GM12878 (cell line): ENCODE data around the gene SET.

Experiments
- BHLHE40 ChIP-seq, 2 experiments: fragments of 450-650 bp in 1 of 2; IDR thresholded peaks; 2 replicates each; pipeline ENCODE4 v1.6.1; 2011 to 2017; ENCODE audit warnings: low read depth in 2 of 2, borderline replicate concordance in 1 of 2, improper control_type of control experiment in 1 of 2, low read length in 1 of 2, mild to moderate bottlenecking in 1 of 2
- EP300 ChIP-seq, 2 experiments: fragments of 150-350 bp in 1 of 2; IDR thresholded peaks; 2 replicates each; pipeline ENCODE4 v1.6.1; 2011 to 2012; ENCODE audit warnings: low read depth in 2 of 2, low read length in 2 of 2, borderline replicate concordance in 1 of 2, improper control_type of control experiment in 1 of 2, inconsistent platforms in 1 of 2; ENCODE audit not compliant: control insufficient read depth in 1 of 2
- NRF1 ChIP-seq: conservative IDR thresholded peaks from 2 replicates; pipeline ENCODE4 v1.6.1; 2011; ENCODE audit warnings: mild to moderate bottlenecking, low read depth, low read length, improper control_type of control experiment
- SIN3A ChIP-seq: IDR thresholded peaks from 2 replicates; pipeline ENCODE4 v1.6.1; 2012; ENCODE audit warnings: low read depth, low read length, improper control_type of control experiment
- TARDBP ChIP-seq: IDR thresholded peaks from 2 replicates; pipeline ENCODE4 v1.6.1; 2016; ENCODE audit warnings: borderline replicate concordance

DNA sequence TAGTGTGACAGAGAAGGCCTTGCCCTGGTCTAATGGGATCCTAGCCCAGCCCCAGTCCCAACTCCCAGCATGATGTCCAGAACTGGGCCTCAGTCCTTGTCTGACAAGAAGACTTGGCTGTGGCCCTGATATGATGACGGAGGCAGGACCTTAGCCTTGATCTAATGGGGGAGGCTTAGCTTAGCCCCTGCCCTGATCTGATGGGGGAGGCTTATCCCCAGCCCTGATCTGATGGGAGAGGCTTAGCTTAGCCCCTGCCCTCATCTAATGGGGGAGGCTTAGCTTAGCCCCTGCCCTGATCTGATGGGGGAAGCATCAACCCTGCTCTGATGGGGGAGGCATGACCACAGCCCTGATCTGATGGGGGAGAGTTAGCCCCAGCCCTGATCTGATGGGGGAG is 17.0 kb downstream of the SET start:
- TF ChIP-seq TARDBP (no peak), EP300 (IDR thresholded peaks at IDR 0.05; ENCODE audit: borderline replicate concordance in 1 of 2, control insufficient read depth in 1 of 2, low read depth in 2 of 2, low read length in 2 of 2) (no peak), BHLHE40 (IDR thresholded peaks at IDR 0.05; ENCODE audit: borderline replicate concordance in 1 of 2, low read depth in 2 of 2, low read length in 1 of 2) (no peak), SIN3A (no peak), NRF1 (no peak)
